Neural cell (in vitro differentiated cells): ENCODE measurements around the gene UNC13B. TPM values are rescaled to one million over a fixed set of nuclear protein-coding genes. Genes with fewer than 3 reads are reported as not detected.

Source experiments
- H2AFZ ChIP-seq: fragments of 200-600, 300-800 bp; sonication (generic), shearing (Covaris generic); 2 replicates; pipeline ENCODE4 v1.6.0; 2014; ENCODE audit warnings: low read depth, mild to moderate bottlenecking, antibody characterized with exemption, low read length, moderate library complexity
- H3F3A ChIP-seq: fragments of 200-600 bp; shearing (Covaris generic); 2 replicates; pipeline ENCODE4 v1.6.1; 2016; ENCODE audit warnings: mild to moderate bottlenecking, moderate library complexity, mixed read lengths, antibody characterized with exemption, low read length; ENCODE audit not compliant: insufficient read depth, poor library complexity, severe bottlenecking
- H3K27ac ChIP-seq: fragments of 200-600, 300-800 bp; sonication (generic), shearing (Covaris generic); 2 replicates; pipeline ENCODE4 v1.5.1; 2014; ENCODE audit warnings: mild to moderate bottlenecking, low read length, moderate library complexity
- H3K27me3 ChIP-seq: fragments of 300-800, 200-600 bp; sonication (generic), shearing (Covaris generic); 2 replicates; pipeline ENCODE4 v1.6.0; 2014; ENCODE audit warnings: mild to moderate bottlenecking, low read depth, low read length, moderate library complexity; ENCODE audit not compliant: insufficient read depth
- H3K36me3 ChIP-seq: fragments of 300-800, 200-600 bp; sonication (generic), shearing (Covaris generic); 2 replicates; pipeline ENCODE4 v1.5.1; 2014; ENCODE audit warnings: mild to moderate bottlenecking, antibody characterized with exemption, low read length, moderate library complexity; ENCODE audit not compliant: insufficient read depth
- H3K4me2 ChIP-seq: fragments of 300-800, 200-600 bp; sonication (generic), shearing (Covaris generic); 2 replicates; pipeline ENCODE4 v1.6.0; 2014; ENCODE audit warnings: mild to moderate bottlenecking, low read length
- H3K4me3 ChIP-seq: fragments of 300-800, 200-600 bp; sonication (generic), shearing (Covaris generic); 2 replicates; pipeline ENCODE4 v1.5.1; 2014; ENCODE audit warnings: mild to moderate bottlenecking, low read length, moderate library complexity
- H3K79me2 ChIP-seq: fragments of 200-600 bp; shearing (Covaris generic); replicated peaks from 2 replicates; pipeline ENCODE4 v1.6.0; 2014; ENCODE audit warnings: mild to moderate bottlenecking, low read length, moderate library complexity; ENCODE audit not compliant: insufficient read depth
- H3K9ac ChIP-seq: fragments of 300-800, 200-600 bp; sonication (generic), shearing (Covaris generic); 2 replicates; pipeline ENCODE4 v1.6.1; 2016; ENCODE audit warnings: mild to moderate bottlenecking, low read length, mixed read lengths
- H3K9me2 ChIP-seq: fragments of 200-600 bp; shearing (Covaris generic); 2 replicates; pipeline ENCODE4 v1.6.1; 2016; ENCODE audit warnings: mild to moderate bottlenecking, low read length, mixed read lengths; ENCODE audit not compliant: insufficient read depth
- H3K9me3 ChIP-seq: fragments of 200-600, 300-800 bp; sonication (generic), shearing (Covaris generic); 2 replicates; pipeline ENCODE4 v1.6.1; 2016; ENCODE audit warnings: mild to moderate bottlenecking, mixed run types, low read length, moderate library complexity, mixed read lengths
- H4K20me1 ChIP-seq: fragments of 200-600 bp; shearing (Covaris generic); 2 replicates; pipeline ENCODE4 v1.6.1; 2016; ENCODE audit warnings: mild to moderate bottlenecking, mixed run types; ENCODE audit not compliant: insufficient read depth
- CTCF ChIP-seq: fragments of 450-650 bp; IDR thresholded peaks from 2 replicates; pipeline ENCODE4 v1.5.1; 2014; ENCODE audit warnings: antibody characterized with exemption, mild to moderate bottlenecking, moderate library complexity; ENCODE audit not compliant: poor library complexity, severe bottlenecking
- EP300 ChIP-seq: fragments of 450-650 bp; conservative IDR thresholded peaks from 2 replicates; pipeline ENCODE4 v1.6.1; 2014; ENCODE audit warnings: antibody characterized with exemption, mild to moderate bottlenecking, moderate library complexity; ENCODE audit not compliant: poor library complexity, severe bottlenecking
- EZH2 ChIP-seq: fragments of 200-600, 300-800 bp; shearing (Covaris generic), sonication (generic); IDR thresholded peaks from 2 replicates; pipeline ENCODE4 v1.6.1; 2014; ENCODE audit warnings: antibody characterized with exemption, low read length, borderline replicate concordance, mild to moderate bottlenecking; ENCODE audit not compliant: insufficient read depth, poor library complexity, severe bottlenecking
- MXI1 ChIP-seq: fragments of 450-650 bp; conservative IDR thresholded peaks from 2 replicates; pipeline ENCODE4 v1.6.1; 2014; ENCODE audit warnings: antibody characterized with exemption, mild to moderate bottlenecking; ENCODE audit not compliant: poor library complexity, severe bottlenecking
- RAD21 ChIP-seq: fragments of 450-650 bp; conservative IDR thresholded peaks from 2 replicates; pipeline ENCODE4 v1.6.1; 2014; ENCODE audit warnings: antibody characterized with exemption, mild to moderate bottlenecking, moderate library complexity
- REST ChIP-seq: IDR thresholded peaks from 2 replicates; pipeline ENCODE4 v1.6.1; 2012; ENCODE audit warnings: borderline replicate concordance
- SMC3 ChIP-seq: fragments of 450-650 bp; conservative IDR thresholded peaks from 2 replicates; pipeline ENCODE4 v1.6.1; 2014; ENCODE audit warnings: antibody characterized with exemption, mild to moderate bottlenecking, moderate library complexity; ENCODE audit not compliant: poor library complexity
- TAF1 ChIP-seq: IDR thresholded peaks from 2 replicates; pipeline ENCODE4 v1.6.1; 2012; ENCODE audit warnings: low read depth
- polyA plus RNA-seq: library from polyadenylated mRNA; depleted of rRNA; stranded (reverse); fragments of >200 nt; gene quantifications from 2 replicates; pipeline ENCODE4 v1.2.3, GENCODE V29; 2014

Gene UNC13B
- polyA plus RNA-seq, 1 donor from 2014 or later, result 37.2 TPM

- no peak for TF ChIP-seq REST
- no peak for TF ChIP-seq EZH2
- TF ChIP-seq EP300, result no peak
- Histone ChIP-seq H3K27me3 (no peaks in the 10 kb centered on the region), H3K27ac (no peak overlapping the region), H3K9ac (no peak overlapping the region), H3K9me2 (no peaks in the 10 kb centered on the region), H3F3A (no peaks in the 10 kb centered on the region), H3K36me3 (no peaks in the 10 kb centered on the region), H3K4me2 (no peak overlapping the region), H3K9me3 (no peaks in the 10 kb centered on the region), H4K20me1 (no peaks in the 10 kb centered on the region), H3K4me3 (no peak overlapping the region), H3K79me2 (no peaks in the 10 kb centered on the region), H2AFZ (no peak overlapping the region)
Observed at GRCh38 chr9:35135988-35136387, 25.8 kb upstream of the UNC13B start.

GRCh38 chr9:35136866-35137265, 24.9 kb upstream of the UNC13B start:
- H3K79me2 ChIP-seq, result no peaks in the 10 kb centered on the region
- H3K4me2 ChIP-seq, result no peak overlapping the region
- no peaks in the 10 kb centered on the region for H3F3A ChIP-seq
- no peak overlapping the region for H2AFZ ChIP-seq
- no peak for TF ChIP-seq MXI1
- no peak for TF ChIP-seq TAF1
- TF ChIP-seq RAD21, result no peak
- no peak for TF ChIP-seq CTCF
- no peak for TF ChIP-seq REST
- TF ChIP-seq EZH2, result no peak
- TF ChIP-seq EP300, result no peak
- TF ChIP-seq SMC3, result no peak
- H3K27ac ChIP-seq, result no peak overlapping the region
- no peak overlapping the region for H3K4me3 ChIP-seq
- H3K36me3 ChIP-seq, result no peaks in the 10 kb centered on the region
- H4K20me1 ChIP-seq, result no peaks in the 10 kb centered on the region
- no peaks in the 10 kb centered on the region for H3K27me3 ChIP-seq
- no peak overlapping the region for H3K9ac ChIP-seq
- H3K9me3 ChIP-seq, result no peaks in the 10 kb centered on the region
- no peaks in the 10 kb centered on the region for H3K9me2 ChIP-seq
